ENCODE measurements around the gene SLC25A27.

- TF ChIP-seq CTCF (conservative IDR thresholded peaks at IDR 0.05; ENCODE audit: low read depth, low read length), result no peak
- TF ChIP-seq USF2 (IDR thresholded peaks at IDR 0.05; ENCODE audit: low read depth, low read length), result no peak
These were observed 34.9 kb downstream of the SLC25A27 start, which contains the start of gene TDRD6 for GRCh38 chr6:46687619-46688097.

Data from IMR-90 (cell line).